GM23338 (cell line): ENCODE measurements around the gene ASAP2. TPM values are rescaled to one million over a fixed set of nuclear protein-coding genes. Genes with fewer than 3 reads are reported as not detected.

Experiments
- ATAC-seq: fragments of 200-7000 bp; cut with Tn5 transposase; 3 replicates; pipeline ENCODE4 v1.9.1; 2020
- DNase-seq: peaks from one replicate; pipeline ENCODE4 v3.0.0-alpha.2; 2015; ENCODE audit warnings: low spot score
- H2AFZ ChIP-seq: fragments of 200-600 bp; sonication (generic); 2 replicates; pipeline ENCODE4 v1.8.0; 2016; ENCODE audit warnings: antibody characterized with exemption, mild to moderate bottlenecking, moderate library complexity
- H3F3A ChIP-seq: fragments of 200-600 bp; sonication (generic); replicated peaks from 2 replicates; pipeline ENCODE4 v1.8.0; 2017; ENCODE audit warnings: antibody characterized with exemption, mixed run types, low read depth
- H3K27ac ChIP-seq: fragments of 200-600 bp; sonication (generic); 2 replicates; pipeline ENCODE4 v1.6.1; 2016; ENCODE audit warnings: low read depth
- H3K27me3 ChIP-seq: fragments of 200-600 bp; sonication (generic); 2 replicates; pipeline ENCODE4 v1.8.0; 2016; ENCODE audit warnings: mild to moderate bottlenecking, mixed run types, moderate library complexity; ENCODE audit not compliant: insufficient read depth
- H3K36me3 ChIP-seq: fragments of 200-600 bp; sonication (generic); 2 replicates; pipeline ENCODE4 v1.8.0; 2016; ENCODE audit warnings: mild to moderate bottlenecking; ENCODE audit not compliant: insufficient read depth
- H3K4me1 ChIP-seq: fragments of 200-600 bp; sonication (generic); 2 replicates; pipeline ENCODE4 v1.8.0; 2016; ENCODE audit warnings: mild to moderate bottlenecking, moderate library complexity; ENCODE audit not compliant: insufficient read depth
- H3K4me2 ChIP-seq: fragments of 200-600 bp; sonication (generic); 2 replicates; pipeline ENCODE4 v1.7.1; 2017; ENCODE audit warnings: mixed run types
- H3K4me3 ChIP-seq: fragments of 200-600 bp; sonication (generic); 2 replicates; pipeline ENCODE4 v1.6.1; 2016; ENCODE audit warnings: mixed run types
- H3K79me2 ChIP-seq: fragments of 200-600 bp; sonication (generic); replicated peaks from 2 replicates; pipeline ENCODE4 v1.8.0; 2017; ENCODE audit warnings: mild to moderate bottlenecking; ENCODE audit not compliant: insufficient read depth
- H3K9me2 ChIP-seq: fragments of 200-600 bp; sonication (generic); 2 replicates; pipeline ENCODE4 v1.8.0; 2017; ENCODE audit not compliant: insufficient read depth
- H4K20me1 ChIP-seq: fragments of 200-600 bp; sonication (generic); replicated peaks from 2 replicates; pipeline ENCODE4 v1.8.0; 2017; ENCODE audit warnings: mild to moderate bottlenecking; ENCODE audit not compliant: insufficient read depth
- H3K27ac Mint-ChIP-seq: 2 replicates; pipeline ENCODE4 v1.8.0; 2020; ENCODE audit warnings: inconsistent platforms, mild to moderate bottlenecking, moderate library complexity, mixed read lengths
- H3K27me3 Mint-ChIP-seq: 3 replicates; pipeline ENCODE4 v1.8.0; 2022; ENCODE audit warnings: low read depth, mild to moderate bottlenecking, moderate library complexity, mixed read lengths, inconsistent platforms; ENCODE audit not compliant: insufficient read depth, poor library complexity
- H3K36me3 Mint-ChIP-seq: 3 replicates; pipeline ENCODE4 v1.8.0; 2021; ENCODE audit warnings: low read depth, mild to moderate bottlenecking, inconsistent platforms, moderate library complexity, mixed read lengths
- H3K4me1 Mint-ChIP-seq: 3 replicates; pipeline ENCODE4 v1.8.0; 2020; ENCODE audit warnings: mild to moderate bottlenecking, inconsistent platforms, mixed read lengths
- H3K4me3 Mint-ChIP-seq: 3 replicates; pipeline ENCODE4 v1.8.0; 2021; ENCODE audit warnings: moderate library complexity, mild to moderate bottlenecking, inconsistent platforms, mixed read lengths
- H3K9me3 Mint-ChIP-seq: 3 replicates; pipeline ENCODE4 v1.8.0; 2020; ENCODE audit warnings: moderate library complexity, mild to moderate bottlenecking, inconsistent platforms, mixed read lengths
- CREB1 ChIP-seq: fragments of 250-450 bp; sonication (Bioruptor Pico); IDR thresholded peaks from 2 replicates; pipeline ENCODE4 v1.5.0; 2020; ENCODE audit warnings: low read depth, mild to moderate bottlenecking, moderate library complexity
- EZH2 ChIP-seq: fragments of 200-600 bp; sonication (generic); IDR thresholded peaks from one replicate; pipeline ENCODE4 v1.8.0; 2017; ENCODE audit warnings: antibody characterized with exemption, mild to moderate bottlenecking, low read depth; ENCODE audit not compliant: unreplicated experiment
- EZH2phosphoT487 ChIP-seq: fragments of 200-600 bp; sonication (generic); IDR thresholded peaks from one replicate; pipeline ENCODE4 v1.8.1; 2018; ENCODE audit warnings: antibody characterized with exemption; ENCODE audit not compliant: unreplicated experiment
- JUNB ChIP-seq: IDR thresholded peaks from one replicate; pipeline ENCODE4 v1.6.1; 2016; ENCODE audit warnings: antibody characterized with exemption; ENCODE audit not compliant: unreplicated experiment
- NANOG ChIP-seq: IDR thresholded peaks from 2 replicates; pipeline ENCODE4 v1.6.1; 2016; ENCODE audit warnings: antibody characterized with exemption, borderline replicate concordance
- POLR2AphosphoS5 ChIP-seq: IDR thresholded peaks from 2 replicates; pipeline ENCODE4 v1.6.1; 2016; ENCODE audit warnings: antibody characterized with exemption, low read depth
- STAT1 ChIP-seq: IDR thresholded peaks from one replicate; pipeline ENCODE4 v1.6.1; 2016; ENCODE audit warnings: antibody characterized with exemption; ENCODE audit not compliant: unreplicated experiment
- ZNF114 ChIP-seq: fragments of 250-450 bp; sonication (Bioruptor Pico); IDR thresholded peaks from 2 replicates; pipeline ENCODE4 v1.5.0; 2020; ENCODE audit warnings: mild to moderate bottlenecking, moderate library complexity
- ZNF331 ChIP-seq: fragments of 250-450 bp; sonication (Bioruptor Pico); IDR thresholded peaks from 2 replicates; pipeline ENCODE4 v1.5.0; 2020; ENCODE audit warnings: low read depth, mild to moderate bottlenecking, moderate library complexity
- polyA plus RNA-seq: library from polyadenylated mRNA; unstranded; fragments of >200 nt; fragmentation: Nextera tagmentation; extraction: Ambion mirVana; gene quantifications from 2 replicates; pipeline ENCODE4 v1.2.1, GENCODE V29; 2016
- total RNA-seq: library from RNA; depleted of rRNA; stranded (reverse); fragments of >200 nt; shearing (Covaris generic); gene quantifications from 2 replicates; pipeline ENCODE4 v1.2.3, GENCODE V29; 2014
- TF ChIP-seq, protein P1 (sequence below): IDR thresholded peaks from 2 replicates; pipeline ENCODE4 v1.6.1; 2016; ENCODE audit warnings: antibody characterized with exemption
- TF ChIP-seq, protein P2 (sequence below), 2 experiments: fragments of 200-600 bp in 1 of 2; sonication (generic) in 1 of 2; conservative IDR thresholded peaks; 2 replicates each; pipeline versions ENCODE4 v1.5.1 to v1.6.1; 2016 to 2017; ENCODE audit warnings: antibody characterized with exemption in 2 of 2, low read depth in 2 of 2, mild to moderate bottlenecking in 2 of 2, moderate library complexity in 1 of 2
- TF ChIP-seq, protein P3 (sequence below): IDR thresholded peaks from one replicate; pipeline ENCODE4 v1.6.1; 2018; ENCODE audit warnings: antibody characterized with exemption; ENCODE audit not compliant: unreplicated experiment
- TF ChIP-seq, protein P4 (sequence below): fragments of 250-450 bp; sonication (Bioruptor Pico); IDR thresholded peaks from 2 replicates; pipeline ENCODE4 v1.5.0; 2020; ENCODE audit warnings: mild to moderate bottlenecking, moderate library complexity

Gene ASAP2
- total and polyA plus RNA-seq, 2 experiments from 2014 or later, result 2.6 to 15.6 TPM

DNA sequence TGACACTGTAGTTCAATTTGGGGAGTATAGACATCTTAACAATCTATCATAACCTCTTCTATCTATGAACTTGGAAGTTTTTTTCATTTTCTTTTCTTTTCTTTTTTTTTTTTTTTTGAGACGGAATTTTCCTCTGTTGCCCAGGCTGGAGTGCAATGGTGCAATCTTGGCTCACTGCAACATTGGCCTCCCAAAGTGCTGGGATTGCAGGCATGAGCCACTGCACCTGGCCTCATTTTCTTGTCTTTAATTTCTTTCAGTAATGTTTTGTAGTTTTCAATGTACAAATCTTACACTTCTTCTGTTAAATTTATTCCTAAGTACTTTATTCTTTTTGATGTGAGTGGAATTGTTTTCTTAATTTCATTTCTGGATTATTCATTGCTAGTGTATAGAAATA lies 14.6 kb downstream of the ASAP2 start:
- H3F3A ChIP-seq, result no peaks in the 10 kb centered on the region
- H4K20me1 ChIP-seq, result peaks cover 51% of the 10 kb centered on the region
- peaks cover 19% of the 10 kb centered on the region for H3K4me1 ChIP-seq
- ATAC-seq (no peak), DNase-seq (no peak)
- H3K79me2 ChIP-seq, result peaks cover 79% of the 10 kb centered on the region
- TF ChIP-seq, protein P1, sequence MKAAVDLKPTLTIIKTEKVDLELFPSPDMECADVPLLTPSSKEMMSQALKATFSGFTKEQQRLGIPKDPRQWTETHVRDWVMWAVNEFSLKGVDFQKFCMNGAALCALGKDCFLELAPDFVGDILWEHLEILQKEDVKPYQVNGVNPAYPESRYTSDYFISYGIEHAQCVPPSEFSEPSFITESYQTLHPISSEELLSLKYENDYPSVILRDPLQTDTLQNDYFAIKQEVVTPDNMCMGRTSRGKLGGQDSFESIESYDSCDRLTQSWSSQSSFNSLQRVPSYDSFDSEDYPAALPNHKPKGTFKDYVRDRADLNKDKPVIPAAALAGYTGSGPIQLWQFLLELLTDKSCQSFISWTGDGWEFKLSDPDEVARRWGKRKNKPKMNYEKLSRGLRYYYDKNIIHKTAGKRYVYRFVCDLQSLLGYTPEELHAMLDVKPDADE, result no peak
- TF ChIP-seq ZNF331 (CRISPR knock-in tag) (no peak), NANOG (no peak), JUNB (no peak), STAT1 (no peak), CREB1 (no peak), ZNF114 (CRISPR knock-in tag) (no peak), POLR2AphosphoS5 (no peak), EZH2 (no peak), EZH2phosphoT487 (no peak)
- TF ChIP-seq, protein P2, sequence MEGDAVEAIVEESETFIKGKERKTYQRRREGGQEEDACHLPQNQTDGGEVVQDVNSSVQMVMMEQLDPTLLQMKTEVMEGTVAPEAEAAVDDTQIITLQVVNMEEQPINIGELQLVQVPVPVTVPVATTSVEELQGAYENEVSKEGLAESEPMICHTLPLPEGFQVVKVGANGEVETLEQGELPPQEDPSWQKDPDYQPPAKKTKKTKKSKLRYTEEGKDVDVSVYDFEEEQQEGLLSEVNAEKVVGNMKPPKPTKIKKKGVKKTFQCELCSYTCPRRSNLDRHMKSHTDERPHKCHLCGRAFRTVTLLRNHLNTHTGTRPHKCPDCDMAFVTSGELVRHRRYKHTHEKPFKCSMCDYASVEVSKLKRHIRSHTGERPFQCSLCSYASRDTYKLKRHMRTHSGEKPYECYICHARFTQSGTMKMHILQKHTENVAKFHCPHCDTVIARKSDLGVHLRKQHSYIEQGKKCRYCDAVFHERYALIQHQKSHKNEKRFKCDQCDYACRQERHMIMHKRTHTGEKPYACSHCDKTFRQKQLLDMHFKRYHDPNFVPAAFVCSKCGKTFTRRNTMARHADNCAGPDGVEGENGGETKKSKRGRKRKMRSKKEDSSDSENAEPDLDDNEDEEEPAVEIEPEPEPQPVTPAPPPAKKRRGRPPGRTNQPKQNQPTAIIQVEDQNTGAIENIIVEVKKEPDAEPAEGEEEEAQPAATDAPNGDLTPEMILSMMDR (conservative IDR thresholded peaks at IDR 0.05; ENCODE audit: low read depth in 2 of 2), result no peak
- TF ChIP-seq, protein P3, sequence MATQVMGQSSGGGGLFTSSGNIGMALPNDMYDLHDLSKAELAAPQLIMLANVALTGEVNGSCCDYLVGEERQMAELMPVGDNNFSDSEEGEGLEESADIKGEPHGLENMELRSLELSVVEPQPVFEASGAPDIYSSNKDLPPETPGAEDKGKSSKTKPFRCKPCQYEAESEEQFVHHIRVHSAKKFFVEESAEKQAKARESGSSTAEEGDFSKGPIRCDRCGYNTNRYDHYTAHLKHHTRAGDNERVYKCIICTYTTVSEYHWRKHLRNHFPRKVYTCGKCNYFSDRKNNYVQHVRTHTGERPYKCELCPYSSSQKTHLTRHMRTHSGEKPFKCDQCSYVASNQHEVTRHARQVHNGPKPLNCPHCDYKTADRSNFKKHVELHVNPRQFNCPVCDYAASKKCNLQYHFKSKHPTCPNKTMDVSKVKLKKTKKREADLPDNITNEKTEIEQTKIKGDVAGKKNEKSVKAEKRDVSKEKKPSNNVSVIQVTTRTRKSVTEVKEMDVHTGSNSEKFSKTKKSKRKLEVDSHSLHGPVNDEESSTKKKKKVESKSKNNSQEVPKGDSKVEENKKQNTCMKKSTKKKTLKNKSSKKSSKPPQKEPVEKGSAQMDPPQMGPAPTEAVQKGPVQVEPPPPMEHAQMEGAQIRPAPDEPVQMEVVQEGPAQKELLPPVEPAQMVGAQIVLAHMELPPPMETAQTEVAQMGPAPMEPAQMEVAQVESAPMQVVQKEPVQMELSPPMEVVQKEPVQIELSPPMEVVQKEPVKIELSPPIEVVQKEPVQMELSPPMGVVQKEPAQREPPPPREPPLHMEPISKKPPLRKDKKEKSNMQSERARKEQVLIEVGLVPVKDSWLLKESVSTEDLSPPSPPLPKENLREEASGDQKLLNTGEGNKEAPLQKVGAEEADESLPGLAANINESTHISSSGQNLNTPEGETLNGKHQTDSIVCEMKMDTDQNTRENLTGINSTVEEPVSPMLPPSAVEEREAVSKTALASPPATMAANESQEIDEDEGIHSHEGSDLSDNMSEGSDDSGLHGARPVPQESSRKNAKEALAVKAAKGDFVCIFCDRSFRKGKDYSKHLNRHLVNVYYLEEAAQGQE, result no peak
- TF ChIP-seq, protein P4, sequence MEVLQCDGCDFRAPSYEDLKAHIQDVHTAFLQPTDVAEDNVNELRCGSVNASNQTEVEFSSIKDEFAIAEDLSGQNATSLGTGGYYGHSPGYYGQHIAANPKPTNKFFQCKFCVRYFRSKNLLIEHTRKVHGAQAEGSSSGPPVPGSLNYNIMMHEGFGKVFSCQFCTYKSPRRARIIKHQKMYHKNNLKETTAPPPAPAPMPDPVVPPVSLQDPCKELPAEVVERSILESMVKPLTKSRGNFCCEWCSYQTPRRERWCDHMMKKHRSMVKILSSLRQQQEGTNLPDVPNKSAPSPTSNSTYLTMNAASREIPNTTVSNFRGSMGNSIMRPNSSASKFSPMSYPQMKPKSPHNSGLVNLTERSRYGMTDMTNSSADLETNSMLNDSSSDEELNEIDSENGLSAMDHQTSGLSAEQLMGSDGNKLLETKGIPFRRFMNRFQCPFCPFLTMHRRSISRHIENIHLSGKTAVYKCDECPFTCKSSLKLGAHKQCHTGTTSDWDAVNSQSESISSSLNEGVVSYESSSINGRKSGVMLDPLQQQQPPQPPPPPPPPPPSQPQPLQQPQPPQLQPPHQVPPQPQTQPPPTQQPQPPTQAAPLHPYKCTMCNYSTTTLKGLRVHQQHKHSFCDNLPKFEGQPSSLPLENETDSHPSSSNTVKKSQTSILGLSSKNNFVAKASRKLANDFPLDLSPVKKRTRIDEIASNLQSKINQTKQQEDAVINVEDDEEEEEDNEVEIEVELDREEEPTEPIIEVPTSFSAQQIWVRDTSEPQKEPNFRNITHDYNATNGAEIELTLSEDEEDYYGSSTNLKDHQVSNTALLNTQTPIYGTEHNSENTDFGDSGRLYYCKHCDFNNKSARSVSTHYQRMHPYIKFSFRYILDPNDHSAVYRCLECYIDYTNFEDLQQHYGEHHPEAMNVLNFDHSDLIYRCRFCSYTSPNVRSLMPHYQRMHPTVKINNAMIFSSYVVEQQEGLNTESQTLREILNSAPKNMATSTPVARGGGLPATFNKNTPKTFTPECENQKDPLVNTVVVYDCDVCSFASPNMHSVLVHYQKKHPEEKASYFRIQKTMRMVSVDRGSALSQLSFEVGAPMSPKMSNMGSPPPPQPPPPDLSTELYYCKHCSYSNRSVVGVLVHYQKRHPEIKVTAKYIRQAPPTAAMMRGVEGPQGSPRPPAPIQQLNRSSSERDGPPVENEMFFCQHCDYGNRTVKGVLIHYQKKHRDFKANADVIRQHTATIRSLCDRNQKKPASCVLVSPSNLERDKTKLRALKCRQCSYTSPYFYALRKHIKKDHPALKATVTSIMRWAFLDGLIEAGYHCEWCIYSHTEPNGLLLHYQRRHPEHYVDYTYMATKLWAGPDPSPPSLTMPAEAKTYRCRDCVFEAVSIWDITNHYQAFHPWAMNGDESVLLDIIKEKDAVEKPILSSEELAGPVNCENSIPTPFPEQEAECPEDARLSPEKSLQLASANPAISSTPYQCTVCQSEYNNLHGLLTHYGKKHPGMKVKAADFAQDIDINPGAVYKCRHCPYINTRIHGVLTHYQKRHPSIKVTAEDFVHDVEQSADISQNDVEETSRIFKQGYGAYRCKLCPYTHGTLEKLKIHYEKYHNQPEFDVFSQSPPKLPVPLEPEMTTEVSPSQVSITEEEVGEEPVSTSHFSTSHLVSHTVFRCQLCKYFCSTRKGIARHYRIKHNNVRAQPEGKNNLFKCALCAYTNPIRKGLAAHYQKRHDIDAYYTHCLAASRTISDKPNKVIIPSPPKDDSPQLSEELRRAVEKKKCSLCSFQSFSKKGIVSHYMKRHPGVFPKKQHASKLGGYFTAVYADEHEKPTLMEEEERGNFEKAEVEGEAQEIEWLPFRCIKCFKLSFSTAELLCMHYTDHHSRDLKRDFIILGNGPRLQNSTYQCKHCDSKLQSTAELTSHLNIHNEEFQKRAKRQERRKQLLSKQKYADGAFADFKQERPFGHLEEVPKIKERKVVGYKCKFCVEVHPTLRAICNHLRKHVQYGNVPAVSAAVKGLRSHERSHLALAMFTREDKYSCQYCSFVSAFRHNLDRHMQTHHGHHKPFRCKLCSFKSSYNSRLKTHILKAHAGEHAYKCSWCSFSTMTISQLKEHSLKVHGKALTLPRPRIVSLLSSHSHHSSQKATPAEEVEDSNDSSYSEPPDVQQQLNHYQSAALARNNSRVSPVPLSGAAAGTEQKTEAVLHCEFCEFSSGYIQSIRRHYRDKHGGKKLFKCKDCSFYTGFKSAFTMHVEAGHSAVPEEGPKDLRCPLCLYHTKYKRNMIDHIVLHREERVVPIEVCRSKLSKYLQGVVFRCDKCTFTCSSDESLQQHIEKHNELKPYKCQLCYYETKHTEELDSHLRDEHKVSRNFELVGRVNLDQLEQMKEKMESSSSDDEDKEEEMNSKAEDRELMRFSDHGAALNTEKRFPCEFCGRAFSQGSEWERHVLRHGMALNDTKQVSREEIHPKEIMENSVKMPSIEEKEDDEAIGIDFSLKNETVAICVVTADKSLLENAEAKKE (CRISPR knock-in tag), result no peak
- no peaks in the 10 kb centered on the region for H3K36me3 ChIP-seq
- H3K27me3 ChIP-seq, result peaks cover 8% of the 10 kb centered on the region
- Mint-ChIP-seq H3K27me3 (peaks cover 9% of the 10 kb centered on the region), H3K4me1 (peaks cover 36% of the 10 kb centered on the region), H3K27ac (no peak overlapping the region), H3K36me3 (peaks cover 6% of the 10 kb centered on the region; the same call in 2 of the 3 replicates), H3K9me3 (no peaks in the 10 kb centered on the region), H3K4me3 (no peak overlapping the region)
- no peak overlapping the region for H3K4me2 ChIP-seq
- no peak overlapping the region for H2AFZ ChIP-seq
- H3K4me3 ChIP-seq, result no peak overlapping the region
- no peak overlapping the region for H3K27ac ChIP-seq
- H3K9me2 ChIP-seq, result no peaks in the 10 kb centered on the region
